Smooth muscle cell (in vitro differentiated cells): Measurements from ENCODE around the gene DMRTB1. TPM values are rescaled to one million over a fixed set of nuclear protein-coding genes. Genes with fewer than 3 reads are reported as not detected.

Experiments
- DNase-seq: peaks from one replicate; lab custom pipeline; 2025; ENCODE audit not compliant: unreplicated experiment; lab: John Stamatoyannopoulos, UW
- H2AFZ ChIP-seq: fragments of 200-600 bp; sonication (generic); 2 replicates; pipeline ENCODE4 v1.6.0; 2016; ENCODE audit warnings: antibody characterized with exemption, low read depth, mild to moderate bottlenecking
- H3F3A ChIP-seq: fragments of 200-600 bp; sonication (generic); 2 replicates; pipeline ENCODE4 v1.6.0; 2017; ENCODE audit warnings: antibody characterized with exemption, low read depth
- H3K27ac ChIP-seq: fragments of 200-600 bp; sonication (generic); 2 replicates; pipeline ENCODE4 v1.5.1; 2016; ENCODE audit warnings: low read depth, mild to moderate bottlenecking
- H3K27me3 ChIP-seq: fragments of 200-600 bp; sonication (generic); 2 replicates; pipeline ENCODE4 v1.6.1; 2016; ENCODE audit warnings: low read depth, mild to moderate bottlenecking
- H3K36me3 ChIP-seq: fragments of 200-600 bp; sonication (generic); 2 replicates; pipeline ENCODE4 v1.5.1; 2016; ENCODE audit warnings: low read depth
- H3K4me1 ChIP-seq: fragments of 200-600 bp; sonication (generic); 2 replicates; pipeline ENCODE4 v1.5.1; 2016; ENCODE audit warnings: low read depth
- H3K4me2 ChIP-seq: fragments of 200-600 bp; sonication (generic); 2 replicates; pipeline ENCODE4 v1.6.0; 2016; ENCODE audit warnings: mild to moderate bottlenecking
- H3K4me3 ChIP-seq: fragments of 200-600 bp; sonication (generic); 2 replicates; pipeline ENCODE4 v1.5.1; 2016; ENCODE audit warnings: mild to moderate bottlenecking
- H3K79me2 ChIP-seq: fragments of 200-600 bp; sonication (generic); 2 replicates; pipeline ENCODE4 v1.6.0; 2016; ENCODE audit warnings: low read depth, mild to moderate bottlenecking
- H3K9ac ChIP-seq: fragments of 200-600 bp; sonication (generic); 2 replicates; pipeline ENCODE4 v1.6.0; 2016; ENCODE audit warnings: low read depth
- H3K9me3 ChIP-seq: fragments of 200-600 bp; sonication (generic); replicated peaks from 2 replicates; pipeline ENCODE4 v1.5.1; 2016; ENCODE audit warnings: low read depth
- H4K20me1 ChIP-seq: fragments of 200-600 bp; sonication (generic); 2 replicates; pipeline ENCODE4 v1.6.0; 2016; ENCODE audit warnings: low read depth
- WGBS: methylation state at CpG from one replicate; pipeline ENCODE4 v1.1.7; 2016; ENCODE audit warnings: low lambda C conversion rate; 5-methylcytosine and 5-hydroxymethylcytosine counted together
- polyA plus RNA-seq: library from polyadenylated mRNA; unstranded; fragments of >200 nt; fragmentation: Nextera tagmentation; extraction: Ambion mirVana; gene quantifications from 2 replicates; pipeline ENCODE4 v1.2.1, GENCODE V29; 2016
- total RNA-seq: library from RNA; depleted of rRNA; stranded (reverse); fragments of >200 nt; gene quantifications from 2 replicates; pipeline ENCODE4 v1.2.3, GENCODE V29; 2014
- TF ChIP-seq, protein P1 (sequence below): fragments of 200-600 bp; sonication (generic); IDR thresholded peaks from 2 replicates; pipeline ENCODE4 v1.5.1; 2017; ENCODE audit warnings: borderline replicate concordance, mild to moderate bottlenecking, antibody characterized with exemption; ENCODE audit not compliant: insufficient read depth, poor library complexity, severe bottlenecking

Gene DMRTB1
- total and polyA plus RNA-seq, 2 experiments from 2014 or later: not detected

DNA sequence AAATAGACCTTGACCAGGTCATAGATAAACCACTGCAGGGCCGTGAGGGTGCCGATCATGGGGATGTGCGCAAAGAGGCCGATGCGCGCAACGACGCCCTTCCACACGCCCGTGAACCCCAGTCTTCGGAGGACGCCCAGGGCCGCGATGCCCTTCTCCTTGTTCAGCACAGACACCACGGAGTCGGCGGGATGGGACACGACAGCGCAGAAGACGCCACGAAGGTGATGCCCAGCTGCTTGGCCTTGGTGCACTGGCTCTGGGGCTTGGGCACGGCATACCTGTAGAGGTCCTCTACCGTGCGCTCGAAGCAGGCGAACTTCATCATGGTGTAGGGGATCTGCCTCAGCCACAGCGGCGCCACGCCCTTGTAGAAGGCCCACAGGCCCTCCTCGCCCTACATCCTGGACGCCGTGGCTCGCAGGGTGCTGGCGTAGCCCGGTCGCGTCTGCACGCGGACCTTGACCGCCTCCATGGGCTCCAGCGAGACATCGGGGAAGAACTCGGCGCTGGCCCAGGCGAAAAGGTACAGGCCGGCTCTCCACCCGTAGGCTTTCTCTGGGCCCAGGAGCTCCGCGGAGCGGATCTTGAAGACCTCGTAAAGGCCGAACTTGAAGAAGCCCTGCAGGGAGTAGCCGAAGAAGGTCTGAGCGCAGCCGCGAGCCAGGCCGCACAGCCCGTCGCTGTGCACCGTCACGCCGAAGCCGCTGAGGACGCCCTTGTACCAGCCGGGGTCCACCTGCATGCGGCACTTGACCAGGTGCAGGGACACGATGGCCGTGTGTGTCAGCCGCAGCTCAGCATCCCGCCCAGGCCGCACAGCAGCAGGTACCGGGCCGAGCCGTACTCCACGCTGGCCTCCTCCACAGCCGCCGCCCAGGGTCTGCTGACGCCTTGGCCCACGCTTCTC, 20.5 kb upstream of the DMRTB1 start:
- H3K4me3 ChIP-seq: no peak overlapping the region
- H4K20me1 ChIP-seq: no peaks in the 10 kb centered on the region
- TF ChIP-seq, protein P1, sequence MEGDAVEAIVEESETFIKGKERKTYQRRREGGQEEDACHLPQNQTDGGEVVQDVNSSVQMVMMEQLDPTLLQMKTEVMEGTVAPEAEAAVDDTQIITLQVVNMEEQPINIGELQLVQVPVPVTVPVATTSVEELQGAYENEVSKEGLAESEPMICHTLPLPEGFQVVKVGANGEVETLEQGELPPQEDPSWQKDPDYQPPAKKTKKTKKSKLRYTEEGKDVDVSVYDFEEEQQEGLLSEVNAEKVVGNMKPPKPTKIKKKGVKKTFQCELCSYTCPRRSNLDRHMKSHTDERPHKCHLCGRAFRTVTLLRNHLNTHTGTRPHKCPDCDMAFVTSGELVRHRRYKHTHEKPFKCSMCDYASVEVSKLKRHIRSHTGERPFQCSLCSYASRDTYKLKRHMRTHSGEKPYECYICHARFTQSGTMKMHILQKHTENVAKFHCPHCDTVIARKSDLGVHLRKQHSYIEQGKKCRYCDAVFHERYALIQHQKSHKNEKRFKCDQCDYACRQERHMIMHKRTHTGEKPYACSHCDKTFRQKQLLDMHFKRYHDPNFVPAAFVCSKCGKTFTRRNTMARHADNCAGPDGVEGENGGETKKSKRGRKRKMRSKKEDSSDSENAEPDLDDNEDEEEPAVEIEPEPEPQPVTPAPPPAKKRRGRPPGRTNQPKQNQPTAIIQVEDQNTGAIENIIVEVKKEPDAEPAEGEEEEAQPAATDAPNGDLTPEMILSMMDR: no peak
- H3K9me3 ChIP-seq: no peaks in the 10 kb centered on the region
- H3F3A ChIP-seq: no peaks in the 10 kb centered on the region
- no peaks in the 10 kb centered on the region for H3K79me2 ChIP-seq
- no peak overlapping the region for H3K4me2 ChIP-seq
- no peaks in the 10 kb centered on the region for H3K36me3 ChIP-seq
- peaks cover 10% of the 10 kb centered on the region for H3K4me1 ChIP-seq
- no peak overlapping the region for H3K27ac ChIP-seq
- no peaks in the 10 kb centered on the region for H3K27me3 ChIP-seq
- WGBS: 98% methylated on average over 74 of the region's 79 CpGs
- H3K9ac ChIP-seq: no peak overlapping the region
- no peak overlapping the region for H2AFZ ChIP-seq
- no peak for DNase-seq

DNA sequence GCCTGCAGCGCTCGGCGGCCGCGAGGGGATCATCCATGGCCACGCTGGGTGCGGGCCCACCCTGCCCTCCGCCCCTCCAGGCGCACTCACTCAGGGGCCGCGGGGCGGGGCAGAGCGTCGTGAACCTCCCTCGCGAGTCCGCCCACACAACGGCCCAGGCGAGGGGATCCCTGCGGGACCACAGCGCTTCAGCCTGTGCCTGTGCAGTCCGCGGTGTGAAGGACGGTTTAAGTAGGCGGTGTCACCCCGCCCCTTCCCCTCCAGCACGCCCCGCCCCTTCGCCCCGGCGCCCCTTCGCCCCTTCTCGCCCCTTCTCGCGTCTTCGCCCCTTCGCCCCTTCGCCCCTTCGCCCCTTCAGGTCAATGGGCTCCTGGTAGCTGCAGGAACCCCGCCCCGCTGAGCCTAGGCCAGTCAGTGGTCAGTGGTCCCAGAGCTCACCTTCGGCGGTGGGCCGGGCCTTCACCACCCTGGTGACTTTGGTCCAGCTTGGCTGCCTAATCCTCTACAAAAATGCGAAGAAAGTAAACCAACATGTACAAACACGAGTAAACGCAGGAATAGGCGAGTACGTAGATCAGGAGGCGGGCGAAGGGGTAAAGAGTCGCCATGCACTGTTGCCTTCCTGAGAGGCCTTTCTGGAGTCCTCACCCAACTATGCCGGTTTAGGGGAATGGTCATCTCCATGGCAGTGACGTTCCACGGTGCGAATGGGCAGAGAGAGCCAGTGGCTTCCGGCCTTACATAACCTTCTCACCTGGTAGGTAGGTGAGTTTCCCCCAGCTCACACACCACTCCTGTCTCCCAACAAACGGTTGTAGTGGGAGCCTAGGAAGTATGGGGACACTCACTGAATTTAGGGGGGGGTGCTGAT, 19.6 kb upstream of the DMRTB1 start:
- H3K4me2 ChIP-seq: no peak overlapping the region
- H3K79me2 ChIP-seq: no peaks in the 10 kb centered on the region
- WGBS: 97% methylated on average over 49 of the region's 58 CpGs
- DNase-seq: no peak
- H3K4me3 ChIP-seq: no peak overlapping the region
- H3K27ac ChIP-seq: no peak overlapping the region
- TF ChIP-seq, protein P1: no peak
- no peak overlapping the region for H2AFZ ChIP-seq
- H3K36me3 ChIP-seq: no peaks in the 10 kb centered on the region
- no peaks in the 10 kb centered on the region for H3F3A ChIP-seq
- H3K9ac ChIP-seq: no peak overlapping the region
- H4K20me1 ChIP-seq: no peaks in the 10 kb centered on the region
- H3K4me1 ChIP-seq: peaks cover 10% of the 10 kb centered on the region
- no peaks in the 10 kb centered on the region for H3K9me3 ChIP-seq
- no peaks in the 10 kb centered on the region for H3K27me3 ChIP-seq

DNA sequence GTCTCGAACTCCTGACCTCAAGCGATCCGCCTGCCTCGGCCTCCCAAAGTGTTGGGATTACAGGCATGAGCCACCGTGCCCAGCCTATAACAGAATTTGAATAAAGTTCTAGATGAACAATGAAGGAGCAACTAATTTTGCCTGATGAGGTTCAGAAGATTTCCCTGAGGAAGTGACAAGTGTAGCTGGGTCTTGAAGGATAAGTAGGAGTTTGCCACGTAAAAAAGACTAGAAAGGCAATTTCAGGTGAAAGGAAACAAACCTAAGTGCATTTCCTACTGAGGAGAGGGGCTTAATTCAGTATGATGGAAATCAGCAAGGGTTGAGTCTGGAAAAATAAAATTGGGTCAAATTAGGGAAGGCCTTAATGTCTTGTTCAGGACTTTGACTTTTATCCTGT, 18.6 kb upstream of the DMRTB1 start:
- Histone ChIP-seq H3K79me2 (no peaks in the 10 kb centered on the region), H3K27me3 (no peaks in the 10 kb centered on the region), H3F3A (no peaks in the 10 kb centered on the region), H3K4me3 (no peak overlapping the region), H2AFZ (no peak overlapping the region), H3K4me1 (peaks cover 10% of the 10 kb centered on the region), H3K9me3 (no peaks in the 10 kb centered on the region), H3K9ac (no peak overlapping the region), H3K4me2 (no peak overlapping the region), H4K20me1 (no peaks in the 10 kb centered on the region), H3K36me3 (no peaks in the 10 kb centered on the region), H3K27ac (no peak overlapping the region)
- 95% methylated on average over 6 of the region's 6 CpGs for WGBS
- TF ChIP-seq, protein P1: no peak
- DNase-seq: no peak
